ENCODE measurements around the gene USP19.

USP19 gene, protein sequence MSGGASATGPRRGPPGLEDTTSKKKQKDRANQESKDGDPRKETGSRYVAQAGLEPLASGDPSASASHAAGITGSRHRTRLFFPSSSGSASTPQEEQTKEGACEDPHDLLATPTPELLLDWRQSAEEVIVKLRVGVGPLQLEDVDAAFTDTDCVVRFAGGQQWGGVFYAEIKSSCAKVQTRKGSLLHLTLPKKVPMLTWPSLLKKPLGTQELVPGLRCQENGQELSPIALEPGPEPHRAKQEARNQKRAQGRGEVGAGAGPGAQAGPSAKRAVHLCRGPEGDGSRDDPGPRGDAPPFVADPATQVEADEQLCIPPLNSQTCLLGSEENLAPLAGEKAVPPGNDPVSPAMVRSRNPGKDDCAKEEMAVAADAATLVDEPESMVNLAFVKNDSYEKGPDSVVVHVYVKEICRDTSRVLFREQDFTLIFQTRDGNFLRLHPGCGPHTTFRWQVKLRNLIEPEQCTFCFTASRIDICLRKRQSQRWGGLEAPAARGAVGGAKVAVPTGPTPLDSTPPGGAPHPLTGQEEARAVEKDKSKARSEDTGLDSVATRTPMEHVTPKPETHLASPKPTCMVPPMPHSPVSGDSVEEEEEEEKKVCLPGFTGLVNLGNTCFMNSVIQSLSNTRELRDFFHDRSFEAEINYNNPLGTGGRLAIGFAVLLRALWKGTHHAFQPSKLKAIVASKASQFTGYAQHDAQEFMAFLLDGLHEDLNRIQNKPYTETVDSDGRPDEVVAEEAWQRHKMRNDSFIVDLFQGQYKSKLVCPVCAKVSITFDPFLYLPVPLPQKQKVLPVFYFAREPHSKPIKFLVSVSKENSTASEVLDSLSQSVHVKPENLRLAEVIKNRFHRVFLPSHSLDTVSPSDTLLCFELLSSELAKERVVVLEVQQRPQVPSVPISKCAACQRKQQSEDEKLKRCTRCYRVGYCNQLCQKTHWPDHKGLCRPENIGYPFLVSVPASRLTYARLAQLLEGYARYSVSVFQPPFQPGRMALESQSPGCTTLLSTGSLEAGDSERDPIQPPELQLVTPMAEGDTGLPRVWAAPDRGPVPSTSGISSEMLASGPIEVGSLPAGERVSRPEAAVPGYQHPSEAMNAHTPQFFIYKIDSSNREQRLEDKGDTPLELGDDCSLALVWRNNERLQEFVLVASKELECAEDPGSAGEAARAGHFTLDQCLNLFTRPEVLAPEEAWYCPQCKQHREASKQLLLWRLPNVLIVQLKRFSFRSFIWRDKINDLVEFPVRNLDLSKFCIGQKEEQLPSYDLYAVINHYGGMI (N-terminal part only)

DNA sequence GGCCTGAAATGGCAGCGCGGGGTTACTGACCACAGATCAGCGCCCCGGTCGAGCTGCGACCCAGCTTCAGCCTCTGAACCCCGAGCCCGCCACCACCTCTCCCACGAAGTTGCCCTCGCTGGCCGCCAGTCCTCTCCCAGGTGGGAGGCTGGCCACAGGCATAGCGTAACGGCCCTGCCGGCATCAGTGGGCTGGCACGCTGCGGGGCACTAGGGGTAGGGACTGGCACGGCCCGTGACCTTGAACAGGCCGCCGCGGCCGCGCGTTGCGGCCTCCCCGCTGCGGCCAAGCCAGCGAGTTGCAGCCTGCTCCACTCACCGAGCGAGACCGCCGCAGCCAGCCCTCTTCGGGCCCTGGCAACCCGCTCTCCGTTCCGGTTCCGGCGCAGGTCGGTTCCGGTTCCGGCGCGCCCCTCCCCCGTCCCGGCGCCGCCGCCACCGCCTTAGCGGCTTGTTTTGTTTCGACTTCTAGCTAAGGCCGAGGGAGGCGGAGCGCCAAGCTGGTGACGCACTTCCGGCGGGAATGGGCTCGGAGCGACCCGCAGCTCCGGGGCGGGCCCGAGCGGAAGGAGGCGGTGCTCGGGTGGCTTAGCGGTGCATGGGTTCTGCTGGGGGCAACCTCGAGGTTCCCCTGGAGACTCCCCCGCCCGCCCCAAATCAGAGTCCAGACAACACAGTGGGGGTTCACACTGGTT, at the start of gene USP19:
USP19 (minus strand) TSS at position 386 of the 694 bp plus-strand sequence. CDS start 1,678 bp downstream, outside the sequence.
- peak; percentile 89 for DNase-seq (ENCODE audit: low read depth)

DNA sequence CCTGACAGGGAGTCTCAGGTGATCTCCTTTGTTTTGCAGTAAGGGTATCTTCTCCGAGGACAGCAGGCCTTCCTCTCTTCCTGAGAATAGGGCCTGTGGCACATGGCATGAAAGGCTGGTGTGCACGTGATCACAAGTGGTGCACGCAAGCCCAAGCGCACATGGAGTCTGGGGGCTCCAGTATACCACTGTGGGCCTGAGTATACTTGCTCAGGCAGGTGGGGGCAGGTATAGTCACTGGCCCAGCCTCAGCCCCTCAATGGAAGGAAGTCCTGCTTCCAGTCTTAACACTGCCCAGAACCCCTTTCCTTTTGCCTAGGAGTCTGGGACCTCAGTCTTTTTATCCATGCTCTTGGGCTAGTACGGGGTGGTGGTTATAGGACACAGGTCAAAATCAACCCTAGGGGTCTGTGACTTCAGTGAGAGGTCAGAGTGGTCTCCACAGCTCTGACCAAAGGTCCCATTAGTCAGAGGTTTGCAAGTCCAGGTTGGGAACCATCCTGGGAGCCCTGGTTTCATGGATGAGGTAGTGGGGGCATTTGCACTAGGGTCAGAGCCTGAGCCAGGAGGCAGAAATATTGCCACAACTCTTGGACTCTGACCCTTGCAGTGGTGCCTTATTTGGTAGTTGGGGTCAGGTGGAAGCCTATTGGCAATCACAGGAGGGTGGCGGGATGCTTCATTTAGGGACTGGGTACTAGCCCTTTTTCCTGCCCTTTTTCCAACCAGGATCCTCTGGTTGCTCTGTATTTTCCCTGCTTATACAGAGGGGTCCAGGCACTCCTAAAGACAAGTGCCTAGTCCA, 46.3 kb upstream of the USP19 start:
- DNase-seq (ENCODE audit: low read depth) = no peak

DNA sequence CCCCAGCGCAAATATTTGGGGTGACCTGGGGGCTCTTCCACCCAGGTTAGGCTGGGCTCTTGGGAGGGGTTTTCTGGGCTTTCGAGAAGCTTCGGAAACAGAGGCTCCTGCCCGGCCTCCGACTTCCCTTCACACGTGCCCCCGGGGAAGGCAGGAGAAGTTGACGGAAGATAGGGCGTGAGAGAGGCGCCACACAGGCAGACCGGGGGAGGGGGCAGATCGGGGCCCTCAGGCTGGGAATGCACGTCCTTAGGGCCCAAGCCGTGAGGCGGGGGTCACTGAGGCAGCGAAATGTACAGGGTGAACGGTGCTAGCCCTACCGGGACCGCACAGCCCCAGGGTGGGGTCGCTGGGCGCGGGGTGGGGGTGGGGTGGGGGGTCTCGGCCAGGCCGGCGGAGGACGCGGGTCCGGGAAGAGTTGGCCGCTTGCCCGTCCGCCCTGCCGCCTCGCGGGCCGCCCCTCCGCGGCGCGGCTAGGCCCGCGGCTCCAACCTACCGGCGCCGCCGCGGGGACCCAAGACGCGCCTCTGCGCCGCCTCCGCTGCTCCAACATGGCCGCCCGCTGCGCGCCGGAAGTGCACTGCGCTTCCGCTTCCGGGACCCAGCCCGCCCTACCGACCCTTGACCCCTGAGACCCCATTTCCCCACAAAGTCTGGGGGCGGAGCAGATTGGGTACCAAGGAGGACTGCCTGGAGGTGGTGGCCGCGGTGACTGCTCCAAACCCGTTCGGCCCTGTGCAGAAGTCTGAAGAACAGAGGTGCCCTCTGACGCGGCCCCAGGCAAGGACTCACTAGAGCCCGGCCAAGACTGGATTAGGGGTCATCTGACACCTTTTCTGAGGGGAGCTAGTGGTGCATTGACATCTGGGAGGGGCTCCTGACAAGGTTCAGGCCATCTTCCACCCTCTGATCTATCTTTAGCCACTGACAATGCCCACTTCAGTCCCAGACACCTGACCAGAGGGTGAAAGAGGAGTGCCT, 45.4 kb upstream of the USP19 start, which contains the start of gene CCDC71:
CCDC71 (minus strand) TSS at position 561 of the 981 bp plus-strand sequence. CDS start 2,123 bp downstream, outside the sequence.
- DNase-seq (ENCODE audit: low read depth) = peak; percentile 29

DNA sequence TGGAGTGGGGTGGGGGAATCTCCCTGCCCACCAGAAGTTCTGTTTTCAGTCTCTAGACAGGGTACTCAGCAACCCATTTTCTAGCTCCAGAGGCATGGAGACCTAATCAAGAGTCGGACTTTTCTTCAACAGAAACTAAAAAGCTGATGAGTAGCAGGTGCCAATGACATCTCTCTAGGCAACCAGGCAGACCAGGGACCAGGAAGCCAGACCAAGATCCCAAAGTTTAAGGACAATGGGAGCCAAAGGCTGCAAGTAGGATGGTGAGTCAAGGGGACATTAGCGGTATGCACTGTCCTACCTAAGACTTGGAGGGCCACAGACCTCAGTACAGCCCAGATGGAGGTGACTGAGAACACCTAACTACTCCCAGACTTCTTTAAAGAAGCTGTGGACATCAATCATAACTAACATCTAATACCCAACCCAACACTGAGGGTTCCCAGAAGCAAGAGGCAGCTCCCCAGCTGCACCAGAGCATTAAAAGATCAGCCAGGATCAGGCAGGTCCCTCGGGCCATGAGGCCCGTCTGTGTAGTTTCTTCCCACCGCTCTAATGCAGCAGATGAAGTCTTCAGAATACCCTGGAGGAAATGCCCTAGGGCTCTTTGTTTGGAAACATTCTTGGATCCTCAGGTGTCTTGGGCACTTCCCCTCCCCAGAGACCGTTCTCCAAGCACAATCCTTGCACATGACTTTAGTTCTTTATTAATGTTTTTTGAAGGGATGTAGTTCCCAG, 44.5 kb upstream of the USP19 start:
- no peak for DNase-seq (ENCODE audit: low read depth)

DNA sequence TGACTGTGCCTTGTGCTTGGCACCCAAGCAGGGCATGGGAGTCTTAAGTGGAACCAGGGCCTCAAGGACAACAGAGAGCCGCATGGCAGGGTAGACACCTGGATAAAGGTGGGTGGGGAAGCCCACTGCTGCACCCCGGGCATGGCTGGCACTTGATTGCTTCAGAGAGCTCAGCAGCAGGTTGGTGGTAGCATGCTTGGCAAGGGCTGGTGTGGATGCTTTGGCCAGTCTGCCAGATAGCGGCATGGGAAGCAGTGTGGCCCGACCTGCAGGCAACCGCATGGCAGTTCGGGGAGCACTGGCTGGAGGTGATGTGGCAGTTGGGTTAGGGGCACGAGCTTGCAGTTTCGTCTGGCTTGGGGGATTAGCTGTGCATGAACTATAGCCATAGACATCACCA, 43.0 kb upstream of the USP19 start:
- no peak for DNase-seq (ENCODE audit: low read depth)

DNA sequence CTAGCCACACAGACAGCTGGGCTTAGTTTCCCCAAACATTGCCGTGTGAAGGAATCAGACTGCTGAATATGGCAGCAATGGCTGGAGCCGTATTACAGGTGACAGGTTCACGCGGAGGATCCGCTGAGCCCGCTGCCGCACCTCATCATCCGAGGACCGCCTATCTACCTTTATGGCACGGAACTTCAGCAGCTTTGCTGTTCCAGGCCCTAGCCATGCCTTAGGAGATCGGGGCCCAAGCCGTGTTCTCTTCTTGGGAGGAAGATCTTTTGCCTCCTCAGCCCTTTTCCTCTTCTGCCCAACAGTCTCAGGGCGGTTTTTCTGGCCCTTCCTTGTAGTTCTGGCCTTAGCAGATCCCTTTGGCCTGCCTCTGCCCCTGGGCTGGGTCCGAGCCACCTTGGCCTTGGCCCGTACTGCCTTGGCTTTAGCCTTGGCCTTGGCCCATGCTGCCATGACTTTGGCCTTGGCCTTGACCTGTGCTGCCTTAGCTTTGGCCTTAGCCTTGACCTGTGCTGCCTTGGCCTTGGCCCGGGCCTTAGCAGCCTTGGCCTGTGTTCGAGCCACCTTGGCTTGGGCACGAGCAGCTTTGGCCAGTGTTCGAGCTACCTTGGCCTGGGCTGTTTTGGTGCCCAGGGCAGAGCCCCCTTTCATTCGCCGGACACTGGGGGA, 42.3 kb upstream of the USP19 start:
- DNase-seq (ENCODE audit: low read depth) = no peak

DNA sequence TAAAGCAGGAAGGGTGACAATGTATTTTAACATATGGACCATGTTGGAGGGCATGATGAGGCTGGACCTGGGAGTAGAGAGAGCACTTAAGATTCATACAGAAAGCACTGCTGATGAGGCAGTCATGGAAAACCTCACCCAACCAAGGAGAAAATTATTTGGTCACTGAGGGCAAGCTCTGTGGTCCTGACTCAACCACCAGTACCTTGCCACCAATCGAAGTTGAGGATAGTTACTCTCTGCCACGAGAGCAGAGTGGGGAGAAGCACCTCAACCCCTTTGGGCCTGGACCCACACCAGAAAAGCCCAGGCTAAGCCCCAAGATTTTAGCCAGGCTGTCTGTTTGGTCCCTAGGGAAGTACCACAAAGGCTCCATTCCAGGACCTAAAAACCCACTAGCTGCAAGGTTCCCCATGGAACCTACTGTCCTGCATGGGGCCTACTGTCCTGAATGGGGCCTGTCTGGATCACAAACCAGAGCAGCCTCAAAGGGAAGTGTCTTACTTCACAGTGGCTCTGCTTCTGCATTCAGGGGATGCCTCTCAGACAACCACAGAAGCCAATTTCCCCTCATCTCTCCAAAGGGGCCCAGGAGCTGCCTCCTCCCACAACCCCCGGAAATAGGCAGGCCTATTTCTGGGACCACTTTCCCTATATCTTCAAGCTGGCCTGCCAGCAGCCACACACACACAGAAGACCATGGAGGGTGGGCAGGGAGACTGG, 41.3 kb upstream of the USP19 start:
- DNase-seq (ENCODE audit: low read depth) = no peak

DNA sequence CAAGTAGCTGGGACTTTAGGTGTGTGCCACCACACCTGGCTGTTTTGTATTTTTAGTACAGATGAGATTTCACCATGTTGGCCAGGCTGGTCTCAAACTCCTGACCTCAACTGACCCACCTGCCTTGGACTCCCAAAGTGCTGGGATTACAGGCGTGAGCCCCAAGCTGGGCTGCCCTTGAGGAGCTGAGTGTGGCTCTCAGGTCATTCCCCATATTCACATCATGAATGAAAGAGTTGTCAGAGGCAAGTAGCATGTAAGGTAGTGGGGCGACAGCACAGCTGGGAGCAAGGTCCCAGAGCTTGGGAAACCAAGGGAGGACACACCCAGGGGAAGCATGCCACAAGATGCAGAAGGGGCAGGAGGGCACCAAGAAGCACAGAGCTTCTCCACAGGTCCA, 40.6 kb upstream of the USP19 start:
- DNase-seq (ENCODE audit: low read depth) = no peak

DNA sequence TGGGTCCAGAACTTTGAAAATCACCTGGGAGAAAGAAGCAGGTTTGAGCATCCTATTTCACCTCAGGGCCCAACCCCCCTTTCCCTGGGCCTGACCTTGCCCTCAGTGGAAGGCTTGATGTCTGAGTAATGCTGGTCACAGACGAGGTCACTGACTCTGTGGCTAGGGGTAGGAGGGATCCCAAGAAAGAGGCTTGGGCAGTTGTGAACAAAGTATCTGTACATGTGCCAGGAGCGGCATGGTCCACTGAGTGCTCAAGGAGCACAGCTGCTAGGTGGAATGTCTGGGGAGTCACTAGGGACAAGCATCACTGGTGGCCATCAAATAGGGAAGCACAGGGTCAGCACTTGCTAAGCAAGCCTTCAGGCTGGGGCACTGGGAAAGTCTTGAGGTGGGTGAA, 38.2 kb upstream of the USP19 start:
- DNase-seq (ENCODE audit: low read depth) = no peak

DNA sequence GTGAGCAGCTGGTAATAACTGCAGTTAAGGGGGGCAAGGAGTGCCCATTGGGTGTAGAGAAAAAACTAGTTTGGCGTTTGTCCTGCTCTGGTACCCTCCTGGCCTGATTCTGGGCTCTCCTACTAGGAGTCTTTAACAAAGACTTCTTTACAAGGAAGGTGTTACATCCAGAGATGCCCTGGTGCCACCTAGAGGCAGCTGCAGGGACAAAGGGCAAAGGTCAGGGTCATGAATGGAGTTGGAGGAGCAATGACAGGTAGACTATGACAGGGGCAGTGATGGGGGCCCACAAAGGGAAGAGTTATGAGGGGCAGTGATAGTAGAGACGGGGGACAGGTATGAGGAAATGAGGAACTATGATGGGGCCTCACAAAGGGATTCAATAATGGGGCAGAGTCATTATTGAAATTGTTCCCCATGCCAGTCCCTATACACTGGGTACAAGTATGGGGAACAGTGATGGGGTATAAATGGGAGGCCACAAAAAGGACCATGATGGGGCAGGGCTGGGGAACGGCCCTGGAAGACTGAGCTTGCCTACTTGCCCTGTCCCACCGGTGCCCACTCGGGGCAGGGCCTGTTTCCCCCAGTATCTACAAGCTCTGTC, 37.6 kb upstream of the USP19 start:
- no peak for DNase-seq (ENCODE audit: low read depth)

DNA sequence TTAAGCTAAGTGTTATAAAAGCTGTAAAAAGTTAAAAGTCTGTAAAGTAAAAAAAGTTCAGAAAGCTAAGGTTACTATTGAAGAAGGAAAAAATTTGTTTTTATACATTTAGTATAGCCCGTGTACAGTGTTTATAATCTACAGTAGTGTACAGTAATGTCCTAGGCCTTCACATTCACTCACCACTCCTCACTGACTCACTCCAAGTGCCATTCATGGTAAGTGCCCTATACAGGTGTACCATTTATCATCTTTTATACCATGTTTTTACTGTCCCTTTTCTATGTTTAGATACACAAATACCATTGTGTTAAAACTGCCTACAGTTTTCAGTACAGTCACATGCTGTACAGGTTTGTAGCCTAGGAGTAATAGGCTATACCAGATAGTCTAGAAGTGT, 36.7 kb upstream of the USP19 start:
- DNase-seq (ENCODE audit: low read depth) = no peak

DNA sequence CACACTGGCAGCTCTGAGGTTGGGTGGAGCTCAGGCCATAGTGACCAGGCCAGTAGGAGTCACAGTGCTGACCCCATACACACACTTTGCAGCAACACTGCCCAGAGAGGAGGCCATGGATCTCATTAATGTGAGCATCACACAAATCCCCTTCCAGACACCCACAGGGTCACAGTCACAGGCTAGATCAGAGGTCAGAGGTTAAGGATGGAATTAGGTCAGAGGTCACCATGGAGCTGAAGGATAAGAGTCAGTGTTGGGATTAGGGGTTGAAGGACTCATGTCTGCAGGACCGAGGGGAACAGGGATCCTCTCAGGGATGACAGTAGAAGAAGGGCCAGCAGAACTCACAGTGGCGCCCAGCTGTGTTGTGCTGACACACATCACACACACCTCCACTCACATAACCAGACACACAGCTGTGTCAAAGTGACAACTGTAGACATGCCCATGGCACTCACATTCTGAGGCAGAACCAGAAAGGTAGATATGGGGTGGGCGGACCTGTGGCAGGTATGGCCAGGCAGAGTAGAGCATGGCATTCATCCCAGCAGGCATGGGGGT, 32.8 kb upstream of the USP19 start:
- no peak for DNase-seq (ENCODE audit: low read depth)

DNA sequence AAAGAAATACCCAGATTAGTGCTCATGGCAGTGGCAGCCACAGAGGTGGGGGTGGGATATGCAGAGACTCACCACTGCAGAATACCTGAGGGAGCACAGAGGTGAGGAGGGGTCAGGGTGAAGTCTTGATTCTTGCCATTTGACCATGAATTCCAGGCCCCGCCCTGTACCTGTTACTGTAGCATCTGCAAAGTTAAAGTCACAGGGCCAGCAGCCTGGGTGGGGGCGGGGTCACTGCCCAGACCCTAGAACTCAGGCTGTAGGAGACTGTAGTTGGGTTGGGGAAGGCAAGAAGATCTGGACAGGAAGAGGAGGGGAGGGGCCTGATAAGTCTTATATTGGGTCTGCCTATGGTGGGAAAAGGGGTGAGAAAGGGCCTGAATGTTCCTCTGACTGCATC, 31.0 kb upstream of the USP19 start:
- DNase-seq (ENCODE audit: low read depth) = no peak

DNA sequence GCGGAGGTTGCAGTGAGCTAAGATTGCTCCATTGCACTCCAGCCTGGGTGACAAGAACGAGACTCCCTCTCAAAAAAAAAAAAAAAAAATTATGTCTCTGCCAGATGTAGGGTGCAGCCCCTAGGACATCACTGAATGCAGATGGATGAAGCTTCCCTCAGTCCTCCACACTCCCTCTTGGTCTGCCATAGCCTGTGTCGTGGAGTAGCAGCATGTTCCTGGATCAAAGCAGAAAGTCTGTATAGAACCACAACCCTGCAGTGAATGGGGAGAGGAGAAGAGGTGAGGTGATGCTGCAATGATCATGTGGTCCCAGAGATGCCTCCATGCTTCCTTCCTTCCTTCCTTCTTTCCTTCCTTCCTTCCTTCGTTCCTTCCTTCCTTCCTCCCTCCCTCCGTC, 27.5 kb upstream of the USP19 start:
- DNase-seq (ENCODE audit: low read depth) = no peak

DNA sequence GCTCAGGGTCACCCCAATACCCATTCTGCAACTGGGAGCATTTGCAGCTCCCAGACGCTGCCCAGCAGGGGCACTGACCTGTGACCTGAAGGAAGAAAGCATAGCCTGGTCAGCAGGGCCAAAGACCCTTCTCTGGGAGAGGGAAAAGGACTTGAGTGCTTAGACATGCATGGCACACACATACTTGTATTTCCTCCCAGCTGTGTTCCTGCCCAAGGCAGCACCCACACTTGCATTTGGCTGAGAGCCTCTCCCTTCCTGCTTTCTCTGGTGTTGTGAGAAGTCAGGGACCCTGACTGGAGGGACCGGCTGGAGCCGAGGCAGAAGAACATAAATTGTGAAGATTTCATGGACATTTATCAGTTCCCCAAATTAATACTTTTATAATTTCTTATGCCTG, 19.5 kb upstream of the USP19 start:
- no peak for DNase-seq (ENCODE audit: low read depth)

DNA sequence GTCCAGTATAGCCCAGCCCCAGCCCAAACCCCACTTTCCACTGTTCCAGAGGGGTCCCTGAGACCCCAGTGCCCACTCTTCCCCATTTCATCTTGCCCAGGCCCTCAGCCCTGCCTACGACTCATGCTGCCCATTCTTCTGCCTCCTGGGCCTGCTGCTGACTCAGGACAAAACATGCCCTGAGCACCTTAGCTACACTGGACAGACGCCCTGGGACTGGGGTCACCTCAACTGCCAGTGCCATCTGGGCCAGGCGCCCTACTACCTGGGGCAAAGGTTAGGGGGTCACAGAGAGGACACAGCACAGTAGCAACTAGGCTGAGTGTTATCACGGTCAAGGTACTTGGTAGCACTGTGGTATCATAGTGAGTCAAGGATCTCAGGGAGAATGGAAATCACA, 14.9 kb upstream of the USP19 start:
- DNase-seq (ENCODE audit: low read depth) = no peak
